Right lobe of liver (tissue), 4 donors: ENCODE measurements around the gene PPM1F.

Source experiments
- POLR2A ChIP-seq: fragments of 450-650 bp; IDR thresholded peaks from one replicate; pipeline ENCODE4 v1.6.1; 2017; ENCODE audit warnings: antibody characterized with exemption, mild to moderate bottlenecking
- TF ChIP-seq, protein P1 (sequence below), 4 donors: fragments of 200-600 bp in 3 of 4; fragments of 450-650 bp in 1 of 4; IDR thresholded peaks; one replicate each; pipeline versions ENCODE4 v1.5.1 to v1.8.0; 2016 to 2022; ENCODE audit warnings: antibody characterized with exemption in 4 of 4, mild to moderate bottlenecking in 2 of 4
- donor health status: DM: no; HTN: no; CAD: no.
- donor health status: DM: no; HTN: no; CAD: no.
- donor health status: DM: no; HTN: yes; CAD: no.

DNA sequence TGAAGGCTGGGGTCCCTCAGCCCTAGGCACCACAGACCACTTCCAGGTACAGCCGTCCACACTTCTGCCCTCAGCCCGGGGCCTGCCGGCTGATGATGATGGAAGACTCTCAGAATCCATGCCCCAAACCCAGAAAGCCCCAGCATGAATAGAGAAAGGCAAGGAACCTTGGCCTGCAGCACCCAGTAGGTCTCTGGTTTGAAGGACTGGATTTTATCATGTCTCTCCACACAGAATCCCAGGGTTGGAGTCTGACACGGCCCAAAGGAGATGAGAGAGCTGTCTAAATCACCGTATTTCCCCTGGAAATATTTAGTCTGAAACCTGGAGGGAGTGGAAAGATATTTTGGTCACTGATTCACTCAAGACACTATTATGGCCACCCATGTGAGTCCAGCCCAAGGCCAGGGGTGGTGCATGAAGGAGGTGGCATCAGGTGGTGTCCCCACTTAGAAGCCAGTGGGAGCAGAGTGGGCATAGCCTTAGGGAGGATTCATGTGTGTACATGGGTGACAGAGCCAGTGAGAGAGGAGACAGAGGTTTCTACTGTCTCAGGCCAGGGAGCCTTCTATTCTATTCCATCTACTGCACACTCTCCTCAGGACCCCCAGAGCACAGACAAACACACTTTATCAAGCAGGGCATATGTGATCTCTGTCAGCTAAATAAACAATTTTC, 15.9 kb upstream of the PPM1F start:
- TF ChIP-seq, protein P1, sequence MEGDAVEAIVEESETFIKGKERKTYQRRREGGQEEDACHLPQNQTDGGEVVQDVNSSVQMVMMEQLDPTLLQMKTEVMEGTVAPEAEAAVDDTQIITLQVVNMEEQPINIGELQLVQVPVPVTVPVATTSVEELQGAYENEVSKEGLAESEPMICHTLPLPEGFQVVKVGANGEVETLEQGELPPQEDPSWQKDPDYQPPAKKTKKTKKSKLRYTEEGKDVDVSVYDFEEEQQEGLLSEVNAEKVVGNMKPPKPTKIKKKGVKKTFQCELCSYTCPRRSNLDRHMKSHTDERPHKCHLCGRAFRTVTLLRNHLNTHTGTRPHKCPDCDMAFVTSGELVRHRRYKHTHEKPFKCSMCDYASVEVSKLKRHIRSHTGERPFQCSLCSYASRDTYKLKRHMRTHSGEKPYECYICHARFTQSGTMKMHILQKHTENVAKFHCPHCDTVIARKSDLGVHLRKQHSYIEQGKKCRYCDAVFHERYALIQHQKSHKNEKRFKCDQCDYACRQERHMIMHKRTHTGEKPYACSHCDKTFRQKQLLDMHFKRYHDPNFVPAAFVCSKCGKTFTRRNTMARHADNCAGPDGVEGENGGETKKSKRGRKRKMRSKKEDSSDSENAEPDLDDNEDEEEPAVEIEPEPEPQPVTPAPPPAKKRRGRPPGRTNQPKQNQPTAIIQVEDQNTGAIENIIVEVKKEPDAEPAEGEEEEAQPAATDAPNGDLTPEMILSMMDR (IDR thresholded peaks at IDR 0.05) = no peak
- no peak for TF ChIP-seq POLR2A
